T-helper 1 cell (primary cell): ENCODE measurements around the gene TRIM43B.
"Not testable (repeated sequence)": the region's sequence is repeated elsewhere in the genome, so short reads cannot be mapped to it uniquely, and the experiment has no call there.

Experiments used
- DNase-seq, 5 donors: peaks; one replicate each; pipeline ENCODE4 v3.0.0-alpha.2; 2012 to 2020

The TRIM43B gene

DNA sequence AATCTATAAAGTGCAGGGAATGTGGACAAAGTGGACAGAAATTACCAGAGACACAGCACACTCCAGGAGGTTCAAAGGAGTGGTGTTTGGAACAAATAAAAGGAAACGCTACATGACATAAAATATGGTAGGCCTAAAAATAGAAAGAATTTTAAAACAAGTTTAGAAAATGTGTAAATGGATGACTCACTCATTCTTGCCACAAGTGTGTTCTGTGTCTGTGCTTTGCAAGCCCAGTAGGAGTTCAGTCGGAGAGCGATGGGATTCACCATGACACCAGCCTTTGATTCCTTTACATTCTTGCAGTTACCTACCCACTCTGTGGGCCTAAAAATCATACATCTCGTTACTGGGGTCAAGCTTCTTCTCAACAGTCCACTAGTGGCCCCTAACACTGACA is 51.2 kb downstream of the TRIM43B start:
- not testable (repeated sequence) for DNase-seq

DNA sequence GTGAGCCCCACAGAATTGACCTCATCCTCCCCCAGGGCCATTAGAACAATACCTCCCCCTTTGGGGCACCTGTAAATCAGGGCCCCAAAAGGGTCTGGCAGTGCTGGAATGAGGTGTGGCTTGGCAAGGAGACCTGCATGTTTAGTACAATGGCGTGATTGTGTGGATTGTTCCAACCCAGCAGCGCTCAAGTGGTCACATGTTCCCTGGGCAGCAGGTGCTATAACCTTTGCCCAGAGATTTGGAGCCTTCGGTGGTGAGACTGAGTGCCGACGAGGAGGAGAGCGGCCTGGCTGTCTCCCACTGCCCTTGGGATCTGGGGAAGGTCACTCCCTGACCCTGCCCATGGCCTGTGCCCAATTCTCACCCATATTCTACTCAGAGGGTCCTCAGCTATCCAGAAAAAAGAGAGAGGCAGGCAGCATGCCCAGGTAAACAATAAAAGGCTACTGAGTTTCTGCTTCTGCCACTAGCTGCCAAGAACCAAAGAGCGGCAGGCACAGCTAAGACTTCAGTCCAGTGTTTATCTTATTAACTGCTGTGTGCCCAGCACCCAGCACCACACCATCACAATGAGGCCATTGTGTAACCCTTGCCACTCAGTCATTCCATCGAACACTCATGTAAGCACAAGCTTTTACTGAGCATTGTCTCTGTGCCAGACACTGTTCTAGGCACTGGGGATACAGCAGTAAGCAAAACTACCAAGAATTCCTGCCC is 54.6 kb downstream of the TRIM43B start:
- not testable (repeated sequence) for DNase-seq

- DNase-seq, result not testable (repeated sequence)
These were observed 57.2 kb downstream of the TRIM43B start for GRCh38 chr2:95427196-95427867.
